ENCODE measurements around the gene PARD3.
"Not testable (repeated sequence)": the region's sequence is repeated elsewhere in the genome, so short reads cannot be mapped to it uniquely, and the experiment has no call there.

The PARD3 gene

DNA sequence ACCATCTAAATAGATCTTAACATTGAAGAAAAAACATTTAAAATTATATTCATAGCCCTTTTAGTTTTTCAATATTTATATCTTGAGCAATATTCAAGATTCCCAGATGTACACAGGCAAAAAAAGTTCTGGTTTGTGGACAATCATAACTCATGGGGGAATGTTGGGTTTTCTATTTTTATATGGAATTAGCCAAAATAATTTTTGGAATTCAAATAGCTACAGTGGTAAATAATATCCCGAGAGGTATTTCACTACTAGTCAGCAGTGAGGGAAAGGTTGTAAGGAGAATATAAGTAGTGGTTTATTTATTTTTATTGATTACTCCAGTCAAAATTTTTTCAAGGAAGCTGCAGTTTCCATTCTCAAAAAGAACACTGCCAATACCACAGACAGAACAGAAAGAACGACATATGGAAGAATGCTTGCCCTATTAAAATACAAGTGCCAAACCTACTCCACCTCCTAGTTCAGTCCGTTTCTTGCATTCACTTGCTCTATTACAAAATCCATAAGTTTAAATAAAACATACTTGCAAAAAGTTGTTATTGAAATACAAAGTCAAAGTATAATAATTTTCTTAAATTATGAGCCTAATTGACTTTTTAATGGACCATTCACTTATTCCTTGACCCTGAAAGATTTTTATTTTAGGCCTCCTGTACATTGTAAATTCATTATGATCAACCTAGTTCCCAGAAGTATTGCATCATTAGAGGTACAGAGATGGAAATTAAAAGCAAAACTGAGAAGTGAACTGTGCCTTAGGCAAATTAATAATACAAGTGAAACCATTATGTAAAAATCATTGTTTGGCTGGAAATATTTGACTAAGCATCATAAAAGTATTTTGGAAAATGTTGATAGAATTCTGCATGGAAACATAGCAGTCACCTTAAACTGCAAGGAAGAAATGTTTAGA lies 533.2 kb downstream of the PARD3 start:
- no peak for DNase-seq

DNA sequence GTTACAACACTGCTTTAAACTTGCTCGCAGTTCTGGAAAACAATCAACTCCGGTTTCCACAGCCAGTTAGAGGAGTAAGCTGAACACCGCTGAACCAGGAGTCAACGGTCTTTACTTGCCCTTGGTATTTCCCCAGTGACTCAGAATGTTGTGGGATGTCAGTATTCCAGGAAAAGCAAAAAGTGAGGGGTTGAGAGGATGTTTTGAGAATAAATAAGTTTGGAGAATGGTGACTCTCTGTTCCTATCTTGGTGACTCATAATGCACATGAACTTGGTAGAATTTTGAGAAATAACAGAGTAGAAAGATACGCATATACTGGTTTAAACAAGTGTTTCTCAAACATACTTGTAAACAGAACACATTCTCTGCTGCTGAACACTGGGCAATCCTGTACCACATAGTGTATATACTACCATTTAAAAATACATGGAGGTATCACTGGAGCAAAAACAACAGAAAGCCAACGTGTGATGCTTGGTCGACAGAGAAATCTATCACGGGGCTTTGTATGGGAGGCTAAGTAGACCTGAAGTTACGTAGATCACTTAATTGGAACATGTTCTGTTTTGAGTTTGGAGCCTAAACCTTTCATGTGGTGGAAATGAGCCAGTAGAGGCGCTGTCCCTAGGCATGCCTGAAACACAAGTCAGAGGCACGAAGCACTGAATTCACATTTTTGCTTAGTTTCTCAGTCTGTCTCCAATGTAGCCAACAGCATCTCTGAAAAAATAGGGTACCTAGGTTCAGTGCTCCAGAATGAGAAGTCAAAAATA lies 534.3 kb downstream of the PARD3 start:
- DNase-seq: no peak

DNA sequence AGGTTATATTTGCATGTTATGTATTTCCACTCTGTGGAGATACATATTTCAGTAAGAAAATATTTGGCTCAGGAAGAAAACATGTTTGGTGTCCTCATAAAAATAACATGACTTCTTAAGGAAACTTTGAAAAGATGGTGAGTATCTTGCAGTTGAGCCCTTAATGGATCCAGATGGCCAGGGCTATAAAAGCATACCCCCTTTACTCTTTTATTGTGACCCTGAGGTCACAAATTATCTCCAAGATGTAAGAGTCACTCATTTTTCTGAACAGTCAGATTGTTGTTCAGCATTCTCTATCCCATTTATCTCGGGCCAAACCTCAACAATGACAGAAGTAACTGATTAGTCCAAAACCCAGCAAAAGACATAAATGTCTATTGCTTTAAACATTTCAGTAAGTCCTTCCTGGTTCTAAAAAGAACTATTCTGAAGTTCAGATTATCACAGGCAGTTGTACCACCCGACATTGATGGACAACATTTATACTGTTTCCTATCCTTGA lies 539.4 kb downstream of the PARD3 start:
- DNase-seq: no peak

DNA sequence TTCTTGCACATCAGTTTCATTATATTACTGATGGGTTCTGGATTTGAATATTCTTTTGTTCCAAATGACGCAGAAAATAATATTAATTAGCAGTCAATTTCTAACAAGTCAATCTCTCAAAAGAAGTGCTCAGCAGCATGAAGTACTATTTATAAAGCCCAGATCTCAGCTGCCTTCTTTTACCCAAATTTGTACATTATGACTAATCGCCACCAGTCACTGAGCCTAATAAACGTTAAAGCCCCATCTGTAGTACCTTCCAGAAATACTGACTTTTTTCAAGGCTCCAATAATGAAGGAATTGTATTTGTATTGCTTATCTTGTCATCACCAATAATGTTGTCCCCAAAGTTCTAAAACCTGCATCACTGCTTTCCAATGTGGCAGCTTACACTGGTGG lies 540.2 kb downstream of the PARD3 start:
- no peak for DNase-seq

DNA sequence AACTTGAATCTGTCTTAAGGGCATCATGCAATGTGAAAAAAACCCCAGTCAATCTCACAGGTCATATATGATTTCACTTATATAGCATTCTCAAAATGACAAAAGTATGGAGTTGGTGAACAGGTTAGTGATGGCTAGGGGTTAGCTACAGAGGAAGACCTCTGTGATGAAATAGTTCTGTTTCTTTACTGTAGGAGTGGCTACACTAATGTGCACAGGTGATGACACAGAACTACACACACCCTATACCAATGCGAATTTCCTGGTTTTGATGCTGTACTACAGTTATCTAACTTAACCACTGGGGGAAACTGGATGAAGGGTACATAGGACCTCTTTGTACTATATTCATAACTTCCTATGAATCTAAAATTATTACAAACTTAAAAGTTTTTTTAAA lies 541.8 kb downstream of the PARD3 start:
- DNase-seq: no peak

DNA sequence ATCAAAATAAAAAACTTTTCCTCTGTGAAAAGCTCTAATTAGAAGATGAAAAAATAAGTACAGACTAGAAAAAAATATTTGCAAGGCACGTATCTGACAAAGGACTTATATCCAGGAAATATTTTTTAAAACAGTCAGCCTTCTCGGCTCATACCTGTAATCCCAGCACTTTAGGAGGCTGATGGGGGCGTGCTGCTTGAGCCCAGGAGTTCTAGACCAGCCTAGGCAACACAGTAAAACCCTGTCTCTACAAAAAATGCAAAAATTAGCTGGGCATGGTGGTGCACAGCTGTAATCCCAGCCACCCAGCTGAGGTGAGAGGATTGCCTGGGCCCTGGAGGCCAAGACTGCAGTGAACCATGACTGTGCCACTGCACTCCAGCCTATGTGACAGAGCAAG lies 542.8 kb downstream of the PARD3 start:
- no peak for DNase-seq

DNA sequence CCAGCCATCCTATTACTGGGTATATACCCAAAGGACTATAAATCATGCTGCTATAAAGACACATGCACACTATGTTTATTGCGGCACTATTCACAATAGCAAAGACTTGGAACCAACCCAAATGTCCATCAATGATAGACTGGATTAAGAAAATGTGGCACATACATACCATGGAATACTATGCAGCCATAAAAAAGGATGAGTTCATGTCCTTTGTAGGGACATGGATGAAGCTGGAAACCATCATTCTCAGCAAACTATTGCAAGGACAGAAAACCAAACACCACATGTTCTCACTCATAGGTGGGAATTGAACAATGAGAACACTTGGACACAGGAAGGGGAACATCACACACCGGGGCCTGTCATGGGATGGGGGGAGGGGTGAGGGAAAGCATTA lies 546.7 kb downstream of the PARD3 start:
- DNase-seq: not testable (repeated sequence)

DNA sequence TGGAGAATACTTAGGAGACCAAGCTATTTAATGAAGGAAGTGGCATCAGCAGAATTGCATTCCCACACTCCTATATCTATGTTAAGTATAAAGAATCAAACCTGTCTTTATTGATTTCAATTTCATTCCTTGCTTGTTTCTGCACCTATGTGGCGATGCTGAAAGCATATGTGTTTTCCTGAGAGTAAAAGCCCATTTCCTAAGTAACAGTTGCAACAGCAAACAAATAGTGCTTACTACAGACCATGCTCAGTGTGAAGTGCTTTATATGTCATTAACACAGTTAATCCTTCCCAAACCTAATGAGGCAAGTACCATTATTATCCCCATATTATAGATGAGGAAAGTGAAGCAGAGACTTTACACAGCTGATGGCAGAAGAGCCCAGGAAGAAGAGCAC lies 552.1 kb downstream of the PARD3 start:
- no peak for DNase-seq

DNA sequence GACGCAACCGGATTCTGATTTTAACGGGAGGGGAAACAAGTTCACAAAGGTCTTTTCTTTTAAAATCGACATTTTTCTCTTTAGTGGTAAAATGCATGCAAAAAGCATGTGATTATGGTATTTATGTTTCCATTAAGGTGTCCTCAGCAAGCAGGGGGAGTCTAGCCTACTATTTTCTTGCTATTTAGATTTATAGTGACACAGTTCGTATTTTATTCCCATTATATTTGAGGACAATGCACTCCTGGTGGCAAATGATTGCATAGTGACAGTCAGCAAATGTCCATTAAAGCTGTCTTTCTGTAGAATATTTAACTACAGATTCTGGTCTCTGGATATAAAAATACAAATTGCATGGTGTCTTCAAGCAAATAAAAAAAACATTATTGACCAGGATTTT lies 554.2 kb downstream of the PARD3 start:
- DNase-seq: no peak

DNA sequence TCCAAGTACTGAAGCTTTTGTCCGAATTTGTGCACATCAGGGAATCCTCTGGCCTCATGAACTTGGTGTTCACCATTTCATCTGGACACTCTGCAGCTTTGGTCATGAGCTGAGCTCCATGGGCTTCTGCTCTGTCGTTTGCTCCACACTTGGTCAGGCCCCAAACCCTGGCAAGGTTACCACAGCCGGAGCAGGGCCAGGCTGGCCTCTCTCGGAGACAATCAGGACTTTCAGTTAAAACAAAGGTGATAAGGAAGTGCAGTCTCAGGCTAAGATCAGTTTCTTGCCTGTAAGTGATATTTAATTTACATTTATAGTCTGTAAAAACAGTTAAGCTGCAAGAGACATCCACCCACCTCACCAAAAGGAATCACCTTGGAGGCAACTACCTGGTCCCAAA lies 558.9 kb downstream of the PARD3 start:
- no peak for DNase-seq

DNA sequence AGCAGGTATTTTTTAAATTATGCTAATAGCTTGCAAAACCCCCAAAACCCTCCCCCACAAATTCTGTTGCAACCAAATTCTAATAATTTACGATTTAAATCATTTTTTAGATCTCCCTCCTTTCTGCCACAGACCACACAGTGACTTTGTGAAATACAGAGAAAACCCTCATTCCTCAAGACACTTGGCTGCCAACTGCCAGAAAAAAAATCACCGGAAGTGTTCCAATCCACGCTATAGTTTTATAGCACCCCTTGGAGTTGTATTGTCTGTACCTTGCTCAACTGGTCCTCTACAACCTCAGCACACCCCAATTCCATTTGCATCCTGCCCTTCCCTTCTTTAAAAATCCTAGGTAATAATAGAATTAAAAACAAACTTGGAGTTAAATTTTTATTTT lies 560.1 kb downstream of the PARD3 start:
- DNase-seq: no peak

DNA sequence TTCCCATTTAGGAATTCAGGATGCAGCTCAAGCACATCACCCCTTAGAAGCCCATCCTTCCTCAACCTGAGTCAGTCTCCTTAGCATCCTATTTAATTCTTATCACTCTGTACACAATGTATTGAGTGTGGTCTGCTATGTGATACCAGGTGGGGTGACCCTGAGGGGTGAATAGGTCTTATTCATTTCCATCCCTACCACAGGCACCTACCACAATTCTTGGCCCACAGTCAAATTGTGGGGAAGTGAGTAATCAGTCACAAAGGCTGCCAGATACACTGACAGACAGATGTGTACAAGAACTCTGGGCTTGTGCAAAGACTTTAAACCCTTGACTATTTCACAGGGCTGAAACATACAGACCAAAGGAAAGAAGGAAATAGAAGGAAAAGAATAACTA lies 560.5 kb downstream of the PARD3 start:
- DNase-seq: no peak

DNA sequence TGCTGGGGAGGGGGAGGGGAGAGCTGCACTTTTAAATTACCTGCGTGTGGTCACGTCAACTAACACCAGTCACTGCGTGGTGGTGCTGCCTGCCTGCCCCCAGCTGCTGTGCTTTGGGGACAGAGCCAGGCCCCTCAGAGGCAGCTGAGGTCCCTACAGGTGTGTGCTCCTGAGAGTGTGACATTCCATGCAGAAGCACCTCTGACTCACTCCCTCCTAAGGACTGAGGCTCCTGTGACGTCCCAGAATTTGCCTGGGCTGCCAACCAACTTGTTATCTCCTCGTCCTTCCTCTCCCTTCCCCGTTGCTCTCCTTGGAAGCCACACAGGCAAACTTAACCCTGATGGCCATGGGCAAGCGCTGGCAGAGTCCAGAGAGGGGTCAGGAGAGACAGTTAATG lies 563.0 kb downstream of the PARD3 start:
- no peak for DNase-seq

DNA sequence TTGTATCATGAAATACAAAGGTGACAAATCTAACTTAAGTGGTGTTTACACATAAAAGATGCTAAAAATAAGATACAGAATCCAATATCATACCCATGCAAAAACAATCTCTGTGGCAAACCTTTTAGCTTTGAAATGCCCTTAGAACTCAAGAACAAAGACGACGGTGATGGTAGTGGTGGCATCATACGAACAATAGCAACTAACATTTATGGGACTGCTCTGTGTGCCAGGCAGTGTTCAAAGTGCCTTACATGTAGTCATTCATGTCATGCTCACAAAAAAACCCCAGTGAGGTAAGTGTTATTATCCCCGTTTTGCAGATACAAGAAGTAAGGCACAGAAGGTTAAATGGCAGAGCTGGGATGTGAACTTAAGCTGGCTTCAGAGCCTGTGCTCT lies 563.9 kb downstream of the PARD3 start:
- no peak for DNase-seq

DNA sequence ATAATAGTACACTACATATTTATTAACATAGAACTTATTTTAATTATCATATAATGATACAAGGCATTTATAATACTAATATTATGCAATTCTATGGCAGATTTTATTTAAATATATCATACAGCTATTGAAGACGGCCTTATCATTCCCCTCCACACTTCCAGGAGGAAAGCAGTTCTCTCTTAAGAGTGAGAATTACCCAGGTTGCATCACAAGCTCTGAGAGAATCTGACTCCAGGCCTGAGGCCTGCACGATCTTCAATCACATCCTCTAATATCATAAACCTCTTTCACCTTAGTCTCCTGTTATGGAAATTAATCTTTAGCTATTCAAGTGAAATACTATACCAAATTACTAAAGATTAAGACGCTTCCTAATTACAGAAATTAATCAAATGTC lies 564.4 kb downstream of the PARD3 start:
- no peak for DNase-seq

DNA sequence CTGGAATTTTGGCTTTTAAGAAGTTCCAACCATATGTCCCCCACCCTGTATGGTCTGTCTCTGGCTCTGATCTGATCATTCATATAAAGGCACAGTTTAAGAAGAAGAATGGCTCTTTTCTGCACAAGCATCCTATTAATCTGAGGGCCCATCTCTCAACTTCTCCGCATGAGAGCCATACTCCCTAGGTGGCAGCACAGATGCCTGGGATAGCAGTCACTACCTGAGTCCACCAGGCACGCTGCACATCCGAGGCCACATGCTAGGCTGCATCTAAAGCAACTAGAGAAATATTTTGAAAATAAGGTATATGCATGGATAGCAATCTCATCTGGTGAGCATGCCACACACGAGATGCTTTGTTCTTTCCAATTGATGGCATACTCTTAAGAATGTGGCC lies 565.5 kb downstream of the PARD3 start:
- DNase-seq: no peak

DNA sequence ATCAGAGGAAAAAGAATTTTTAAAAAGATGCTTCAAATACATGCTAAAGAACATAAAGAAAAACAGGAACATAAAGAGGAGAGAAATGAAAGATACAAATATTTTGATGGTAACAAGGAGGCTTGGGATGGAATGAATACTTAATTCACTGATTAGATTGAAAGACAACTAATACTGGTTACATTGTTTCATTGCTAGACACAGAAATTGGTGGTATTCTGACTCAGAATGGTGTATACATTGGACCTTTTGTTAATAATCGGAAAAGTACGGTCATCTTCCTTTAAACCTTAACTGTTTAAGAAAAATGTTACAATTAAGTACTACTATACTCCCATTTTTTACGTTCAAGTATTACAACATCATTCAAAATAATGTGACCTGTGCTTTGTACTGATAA lies 567.5 kb downstream of the PARD3 start:
- DNase-seq: no peak

DNA sequence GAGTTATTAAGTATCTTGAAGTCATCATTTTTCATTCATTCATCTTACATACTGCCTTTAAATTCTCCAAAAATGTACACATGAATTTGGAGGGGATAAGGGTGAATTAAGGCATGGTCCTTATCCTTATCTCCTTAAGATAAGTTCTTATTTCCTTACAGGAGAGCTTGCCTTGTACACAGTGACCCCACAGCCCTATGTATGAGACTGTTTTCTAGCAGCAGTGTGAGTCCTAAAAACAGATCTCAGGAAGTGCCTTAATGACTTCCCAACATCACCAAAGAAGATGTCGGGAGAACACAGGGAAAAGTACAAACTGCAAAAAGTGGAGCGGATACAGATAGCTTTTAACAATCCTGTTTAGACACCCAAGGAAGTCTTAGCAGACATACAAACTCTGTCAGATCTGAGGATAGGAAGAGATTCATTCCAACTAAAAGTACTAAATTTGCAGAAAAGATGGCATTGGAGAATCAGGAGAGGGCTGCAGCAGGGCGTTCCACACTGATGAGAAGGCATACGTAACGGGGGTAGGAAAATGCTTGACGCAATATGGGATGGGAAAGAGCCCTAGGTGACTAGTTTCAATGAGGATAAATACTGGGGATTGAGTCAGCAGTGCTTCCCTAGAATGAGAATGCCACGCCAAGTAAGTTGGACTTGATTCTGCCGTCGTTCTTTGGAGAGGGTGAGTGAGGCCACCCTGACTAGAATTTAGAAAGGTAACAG lies 570.2 kb downstream of the PARD3 start:
- DNase-seq: no peak

DNA sequence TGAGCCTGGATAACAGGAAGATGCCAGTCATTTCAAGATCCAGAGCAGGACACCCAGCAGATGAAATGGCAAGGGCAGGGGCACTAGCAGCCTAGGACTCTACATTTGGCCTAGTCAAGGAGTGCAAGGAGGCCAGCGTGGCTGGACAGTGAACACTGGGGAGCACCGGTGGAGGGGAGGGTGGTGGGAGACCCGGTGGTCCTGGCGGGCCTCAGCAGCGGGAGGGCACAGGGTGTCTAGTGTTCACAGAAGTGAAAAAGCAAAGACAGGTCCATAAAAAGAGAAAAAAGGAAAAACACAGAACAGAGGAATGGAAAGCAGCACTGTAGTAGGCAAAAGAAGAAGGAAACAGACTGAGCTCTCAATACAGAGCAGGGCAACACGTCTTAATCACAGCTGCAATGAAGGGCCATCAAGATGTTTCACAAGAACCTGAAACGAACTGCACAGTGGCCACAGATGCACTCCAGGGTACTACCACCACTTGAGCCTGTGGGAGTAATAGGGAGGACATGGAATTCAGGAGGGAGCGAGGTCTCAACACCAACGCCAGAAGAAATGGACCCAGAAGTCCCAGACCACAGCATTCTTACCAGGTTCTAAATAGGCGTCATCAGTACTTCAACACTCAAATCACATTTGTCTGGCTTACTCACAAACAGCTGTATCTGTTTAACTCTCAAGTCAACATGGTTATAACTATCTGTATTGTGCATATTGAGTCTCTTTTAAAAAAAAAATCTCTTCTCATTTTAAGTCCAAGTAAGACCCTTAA lies 573.7 kb downstream of the PARD3 start:
- DNase-seq: no peak

DNA sequence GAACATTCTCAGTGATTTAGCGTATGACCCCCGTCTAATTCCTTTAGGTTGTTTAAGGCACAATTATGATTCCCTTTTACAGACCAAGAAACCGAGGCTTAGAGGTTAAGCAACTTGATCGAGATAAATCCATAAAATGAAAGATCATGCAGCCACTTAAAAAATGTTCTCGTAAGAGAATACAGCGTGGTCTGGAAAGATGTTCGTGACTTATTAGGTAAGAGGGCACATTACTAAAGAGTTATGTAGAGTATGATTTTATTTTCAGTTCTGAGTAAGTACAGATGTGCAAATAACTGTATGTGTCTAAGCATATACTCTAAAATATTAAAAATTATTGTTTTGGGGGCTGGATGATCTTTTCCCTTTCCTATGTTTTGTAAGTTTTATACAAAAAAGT lies 575.1 kb downstream of the PARD3 start:
- DNase-seq: no peak

DNA sequence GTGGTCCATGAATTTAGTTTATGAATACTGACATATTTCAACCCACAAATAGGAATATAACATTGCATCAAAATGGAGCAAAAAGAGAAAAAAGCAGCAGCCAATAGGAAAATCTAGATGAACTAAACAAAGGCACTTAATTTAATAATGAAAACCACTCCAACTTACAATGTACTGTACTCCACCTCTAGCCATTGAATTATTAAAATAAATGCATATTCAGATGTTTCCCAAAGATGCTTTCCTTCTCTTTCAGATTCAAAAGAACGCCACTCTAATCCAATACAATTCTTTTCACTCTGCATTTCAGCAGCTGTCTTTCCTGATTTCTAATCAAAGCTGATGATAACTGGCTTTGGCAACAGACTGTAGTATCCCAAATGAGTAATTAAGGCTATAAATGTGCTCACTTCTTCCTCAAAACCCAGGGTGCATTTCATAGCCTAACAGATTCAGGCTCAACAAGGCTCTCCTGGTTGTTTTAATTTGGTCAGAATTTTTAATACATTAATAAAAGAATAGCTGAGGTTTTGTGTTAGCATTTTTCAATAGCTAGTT lies 577.1 kb downstream of the PARD3 start:
- DNase-seq: no peak

DNA sequence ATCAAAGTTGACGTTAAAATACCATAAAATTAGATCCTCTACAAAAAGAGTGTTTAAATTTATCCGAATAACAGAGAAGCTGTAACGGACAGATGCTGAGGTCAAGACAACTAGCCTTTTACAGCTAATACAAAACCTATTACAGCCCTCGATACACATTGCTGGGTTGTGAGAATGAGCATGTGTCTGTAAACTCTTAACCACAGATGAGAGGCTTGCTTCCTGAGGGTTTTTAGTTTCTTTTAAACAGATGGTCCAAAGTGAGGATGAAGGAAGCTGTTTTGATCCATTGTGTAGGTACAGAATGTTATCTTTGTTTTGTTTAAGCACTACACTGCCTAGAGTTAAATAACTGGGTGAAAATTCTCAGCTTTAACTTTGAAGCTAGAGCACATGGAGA lies 578.2 kb downstream of the PARD3 start:
- DNase-seq: no peak

All from CD4-positive, alpha-beta T cell treated with Interferon gamma for 1 hour (primary cell).